Cardiac muscle cell (in vitro differentiated cells and primary cell): ENCODE results near the gene ADAMTSL2. TPM values are rescaled to one million over a fixed set of nuclear protein-coding genes. Genes with fewer than 3 reads are reported as not detected.

Experiments
- DNase-seq, 2 donors: peaks; one replicate each; pipeline versions ENCODE4 v3.0.0 to v3.0.0-alpha.2; 2010 to 2017; ENCODE audit warnings: low read depth in 1 of 2, low spot score in 1 of 2
- H3K27ac ChIP-seq: fragments of 200-600 bp; sonication (generic); 2 replicates; pipeline ENCODE4 v1.5.1; 2016
- H3K27me3 ChIP-seq: fragments of 200-600 bp; sonication (generic); 2 replicates; pipeline ENCODE4 v1.6.0; 2016; ENCODE audit warnings: control low read depth
- H3K36me3 ChIP-seq: fragments of 200-600 bp; sonication (generic); 2 replicates; pipeline ENCODE4 v1.5.1; 2016; ENCODE audit warnings: control low read depth
- H3K4me1 ChIP-seq: fragments of 200-600 bp; sonication (generic); 2 replicates; pipeline ENCODE4 v1.8.1; 2017; ENCODE audit warnings: low read depth, mild to moderate bottlenecking, mixed run types
- H3K4me3 ChIP-seq: fragments of 200-600 bp; sonication (generic); 2 replicates; pipeline ENCODE4 v1.5.1; 2016; ENCODE audit warnings: mild to moderate bottlenecking
- H3K9me3 ChIP-seq: fragments of 200-600 bp; sonication (generic); 2 replicates; pipeline ENCODE4 v1.5.1; 2017; ENCODE audit warnings: low read depth, mild to moderate bottlenecking, control low read depth
- CTCF ChIP-seq: IDR thresholded peaks from 2 replicates; pipeline ENCODE4 v1.5.1; 2012; ENCODE audit warnings: low read depth, mild to moderate bottlenecking, low read length
- polyA plus RNA-seq: library from polyadenylated mRNA; unstranded; fragments of >200 nt; fragmentation: Nextera tagmentation; extraction: Ambion mirVana; gene quantifications from 2 replicates; pipeline ENCODE4 v1.2.1, GENCODE V29; 2016
- total RNA-seq: library from RNA; depleted of rRNA; stranded (reverse); fragments of >200 nt; gene quantifications from 2 replicates; pipeline ENCODE4 v1.2.3, GENCODE V29; 2016

The ADAMTSL2 gene
- total and polyA plus RNA-seq, 2 experiments from 2014 or later, result 18.4 to 27.2 TPM

GRCh38 chr9:133564451-133565116 lies 30.1 kb downstream of the ADAMTSL2 start:
- peaks cover 35% of the 10 kb centered on the region for H3K4me1 ChIP-seq
- no peaks in the 10 kb centered on the region for H3K27me3 ChIP-seq
- TF ChIP-seq CTCF, result no peak
- H3K27ac ChIP-seq, result peak overlapping the region; percentile 30
- peak; percentile 30 to 34 for DNase-seq
- no peaks in the 10 kb centered on the region for H3K36me3 ChIP-seq
- H3K9me3 ChIP-seq, result no peaks in the 10 kb centered on the region
- no peak overlapping the region for H3K4me3 ChIP-seq

GRCh38 chr9:133566382-133566781 lies 31.9 kb downstream of the ADAMTSL2 start:
- Histone ChIP-seq H3K4me1 (peaks cover 37% of the 10 kb centered on the region), H3K9me3 (no peaks in the 10 kb centered on the region), H3K4me3 (no peak overlapping the region), H3K36me3 (no peaks in the 10 kb centered on the region), H3K27ac (no peak overlapping the region), H3K27me3 (no peaks in the 10 kb centered on the region)
- no peak for TF ChIP-seq CTCF
- no peak for DNase-seq

- Histone ChIP-seq H3K27ac (no peak overlapping the region), H3K4me3 (no peak overlapping the region), H3K9me3 (no peaks in the 10 kb centered on the region), H3K4me1 (peaks cover 37% of the 10 kb centered on the region), H3K27me3 (no peaks in the 10 kb centered on the region), H3K36me3 (no peaks in the 10 kb centered on the region)
- no peak for TF ChIP-seq CTCF
- DNase-seq, result no peak
Observed at GRCh38 chr9:133566817-133567216, 32.3 kb downstream of the ADAMTSL2 start.

GRCh38 chr9:133568186-133568585 lies 33.7 kb downstream of the ADAMTSL2 start:
- TF ChIP-seq CTCF, result no peak
- H3K4me3 ChIP-seq, result no peak overlapping the region
- peaks cover 33% of the 10 kb centered on the region for H3K4me1 ChIP-seq
- no peak overlapping the region for H3K27ac ChIP-seq
- H3K9me3 ChIP-seq, result no peaks in the 10 kb centered on the region
- H3K36me3 ChIP-seq, result no peaks in the 10 kb centered on the region
- DNase-seq, result no peak
- no peaks in the 10 kb centered on the region for H3K27me3 ChIP-seq

GRCh38 chr9:133569121-133569785 lies 34.7 kb downstream of the ADAMTSL2 start:
- no peaks in the 10 kb centered on the region for H3K27me3 ChIP-seq

More at GRCh38 chr9:133569121-133569785, 34.7 kb downstream of the ADAMTSL2 start:
- Histone ChIP-seq H3K4me1 (peaks cover 26% of the 10 kb centered on the region), H3K4me3 (no peak overlapping the region), H3K36me3 (no peaks in the 10 kb centered on the region), H3K9me3 (no peaks in the 10 kb centered on the region), H3K27ac (no peak overlapping the region)
- no peak for DNase-seq
- TF ChIP-seq CTCF, result no peak
